GM19438 (cell line): ENCODE data around the gene SRPK3.

Experiments
- ATAC-seq: cut with Tn5 transposase; IDR thresholded peaks from one replicate; pipeline ENCODE4 v1.9.1; 2021; ENCODE audit warnings: low read depth; ENCODE audit not compliant: unreplicated experiment

The SRPK3 gene

GRCh38 chrX:153769158-153769864, 11.5 kb upstream of the SRPK3 start:
- no peak for ATAC-seq

- no peak for ATAC-seq
These were observed 10.8 kb upstream of the SRPK3 start for GRCh38 chrX:153769865-153770600.

- ATAC-seq, result no peak
These were observed 10.0 kb upstream of the SRPK3 start for GRCh38 chrX:153770601-153771414.

GRCh38 chrX:153771415-153772315, 9.2 kb upstream of the SRPK3 start:
- no peak for ATAC-seq

- no peak for ATAC-seq
These were observed 8.3 kb upstream of the SRPK3 start for GRCh38 chrX:153772316-153773217.

GRCh38 chrX:153773218-153773611, 7.6 kb upstream of the SRPK3 start:
- no peak for ATAC-seq

GRCh38 chrX:153773741-153774575, 6.9 kb upstream of the SRPK3 start:
- ATAC-seq, result no peak

- ATAC-seq, result no peak
These were observed 6.1 kb upstream of the SRPK3 start for GRCh38 chrX:153774576-153775292.

GRCh38 chrX:153775293-153776119, 5.3 kb upstream of the SRPK3 start:
- ATAC-seq, result no peak

- no peak for ATAC-seq
These were observed 4.7 kb upstream of the SRPK3 start for GRCh38 chrX:153776120-153776599.

GRCh38 chrX:153776611-153777045, 4.2 kb upstream of the SRPK3 start:
- ATAC-seq, result no peak

GRCh38 chrX:153777261-153778090, 3.4 kb upstream of the SRPK3 start:
- ATAC-seq, result no peak

- ATAC-seq, result no peak
These were observed 2.7 kb upstream of the SRPK3 start for GRCh38 chrX:153778181-153778580.

GRCh38 chrX:153778684-153779101, 2.1 kb upstream of the SRPK3 start:
- no peak for ATAC-seq

- ATAC-seq, result no peak
These were observed 757 bp upstream of the SRPK3 start for GRCh38 chrX:153779891-153780677.
